HG03159 (cell line): ENCODE data around the gene PRKAR2B.
"Not testable (repeated sequence)": the region's sequence is repeated elsewhere in the genome, so short reads cannot be mapped to it uniquely, and the experiment has no call there.

ENCODE experiments used
- ATAC-seq: cut with Tn5 transposase; IDR thresholded peaks from one replicate; pipeline ENCODE4 v1.9.1; 2021; ENCODE audit warnings: mild to moderate bottlenecking, moderate library complexity; ENCODE audit not compliant: unreplicated experiment

PRKAR2B gene

DNA sequence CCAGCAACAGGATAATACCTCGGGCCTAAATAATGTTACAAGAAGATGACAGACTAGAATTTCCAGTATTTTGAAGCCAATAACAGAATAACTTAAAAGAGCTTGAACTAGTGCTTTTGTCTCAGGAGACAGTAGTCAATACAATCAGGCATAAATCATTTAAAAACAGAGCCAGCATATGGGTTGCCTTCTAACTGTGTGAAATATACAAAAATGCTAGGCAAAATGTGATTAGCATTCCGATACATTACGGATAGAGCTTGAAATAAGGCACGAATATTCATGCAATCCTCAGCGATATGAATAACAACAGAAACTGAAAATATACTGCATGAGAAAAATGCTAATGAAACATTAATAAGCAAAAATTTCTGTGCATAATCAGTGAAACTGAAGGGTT lies 18.3 kb upstream of the PRKAR2B start:
- ATAC-seq: no peak

GRCh38 chr7:107027208-107027607 lies 17.3 kb upstream of the PRKAR2B start:
- ATAC-seq: no peak

- ATAC-seq: no peak
Observed at GRCh38 chr7:107029061-107029763, 15.3 kb upstream of the PRKAR2B start.

DNA sequence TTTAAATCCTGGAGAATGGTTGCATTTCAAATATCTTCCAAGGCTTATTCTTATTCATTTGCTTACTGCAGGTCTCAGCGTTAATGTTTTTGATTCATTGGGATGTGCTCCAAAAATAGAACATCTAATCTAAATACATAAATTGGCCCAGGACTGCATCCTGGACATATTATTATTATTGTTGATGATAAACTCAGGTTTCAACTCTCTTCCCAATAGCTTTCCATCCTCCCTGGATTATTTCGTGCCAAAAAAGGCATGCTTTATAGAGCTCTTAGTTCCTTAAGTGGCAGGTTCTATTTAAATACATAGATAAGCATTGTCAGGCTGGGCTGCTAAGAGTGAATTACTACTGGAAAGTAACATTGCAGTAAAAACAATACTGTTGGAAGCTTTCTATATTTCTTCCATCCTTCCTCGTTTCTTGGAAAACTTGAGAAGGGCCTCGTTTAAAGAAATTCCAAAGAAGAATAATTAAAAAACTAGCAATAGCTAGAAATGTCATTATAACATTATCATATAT lies 14.7 kb upstream of the PRKAR2B start:
- ATAC-seq: no peak

GRCh38 chr7:107032050-107032449 lies 12.5 kb upstream of the PRKAR2B start:
- no peak for ATAC-seq

GRCh38 chr7:107032720-107033438 lies 11.6 kb upstream of the PRKAR2B start:
- no peak for ATAC-seq

- ATAC-seq: no peak
Observed at GRCh38 chr7:107034553-107034952, 10.0 kb upstream of the PRKAR2B start.

DNA sequence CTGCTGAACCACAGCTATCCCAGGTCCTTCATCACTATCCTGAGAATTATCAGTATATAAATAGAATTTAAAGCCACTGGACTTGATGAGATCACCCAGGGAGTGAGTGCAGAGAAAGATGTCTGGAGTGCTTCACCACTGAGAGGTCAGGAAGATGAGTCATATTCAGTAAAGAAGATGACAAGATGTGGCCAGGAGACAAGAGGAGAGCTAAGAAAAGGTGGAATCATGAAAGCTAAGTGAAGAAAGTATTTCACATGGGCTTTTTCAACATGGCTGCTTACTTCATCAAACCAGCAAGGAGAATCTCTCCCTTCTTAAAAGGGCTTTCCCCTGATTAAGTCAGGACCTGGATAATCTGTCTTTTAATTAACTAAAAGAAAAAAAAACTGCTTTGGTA lies 9.1 kb upstream of the PRKAR2B start:
- ATAC-seq: no peak

DNA sequence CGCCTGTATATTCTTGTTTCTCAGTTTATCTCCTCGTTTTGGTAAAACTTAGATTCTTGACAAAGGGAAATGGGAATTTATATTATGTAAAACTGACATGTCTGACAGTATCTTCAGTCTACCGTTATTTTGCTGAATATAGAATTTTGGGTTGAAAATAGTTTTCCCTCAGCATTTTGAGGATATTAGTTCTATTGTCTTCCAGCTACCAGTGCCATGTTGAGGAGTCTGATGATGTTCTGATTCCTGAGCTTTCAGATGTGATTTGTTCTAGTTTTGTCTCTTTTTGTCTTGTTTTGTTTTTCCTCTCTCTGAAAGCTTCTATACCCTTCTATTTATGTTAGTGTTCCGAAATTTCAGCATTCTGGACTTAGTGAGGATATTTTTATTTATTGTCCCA lies 8.0 kb upstream of the PRKAR2B start:
- ATAC-seq: no peak

GRCh38 chr7:107037717-107038603 lies 6.5 kb upstream of the PRKAR2B start:
- ATAC-seq: no peak

DNA sequence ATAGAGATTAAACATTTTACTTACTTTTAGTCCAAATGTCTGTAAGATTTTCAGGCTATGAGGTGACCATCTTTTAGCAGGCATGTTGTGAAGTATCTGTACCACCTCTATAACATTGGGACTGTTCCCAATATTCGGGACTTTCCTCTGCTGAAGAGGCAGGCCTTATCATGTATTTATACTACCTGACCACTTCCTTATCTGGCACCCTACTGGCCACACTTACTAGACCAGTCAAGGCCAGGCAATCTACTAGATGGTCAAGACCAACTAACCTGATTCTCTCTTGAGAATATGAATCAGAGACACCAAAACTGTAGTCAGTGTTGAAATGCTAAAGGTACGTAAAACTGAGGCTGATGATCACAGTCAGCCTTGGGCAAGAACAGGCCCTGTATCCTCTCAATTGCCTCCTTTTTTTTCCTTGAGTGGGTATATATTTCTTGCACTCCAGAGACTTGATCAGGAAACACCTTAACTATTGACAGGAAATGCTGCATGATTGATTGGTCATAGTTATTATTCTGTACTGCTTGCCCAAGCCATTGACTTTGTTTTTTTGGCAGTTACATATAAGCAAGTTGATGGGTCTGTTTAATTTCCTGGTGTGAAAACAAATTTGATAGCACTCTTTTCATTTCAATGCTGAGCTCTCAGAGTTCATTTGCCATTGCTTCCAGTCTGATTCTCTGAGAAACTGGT lies 5.2 kb upstream of the PRKAR2B start:
- no peak for ATAC-seq

DNA sequence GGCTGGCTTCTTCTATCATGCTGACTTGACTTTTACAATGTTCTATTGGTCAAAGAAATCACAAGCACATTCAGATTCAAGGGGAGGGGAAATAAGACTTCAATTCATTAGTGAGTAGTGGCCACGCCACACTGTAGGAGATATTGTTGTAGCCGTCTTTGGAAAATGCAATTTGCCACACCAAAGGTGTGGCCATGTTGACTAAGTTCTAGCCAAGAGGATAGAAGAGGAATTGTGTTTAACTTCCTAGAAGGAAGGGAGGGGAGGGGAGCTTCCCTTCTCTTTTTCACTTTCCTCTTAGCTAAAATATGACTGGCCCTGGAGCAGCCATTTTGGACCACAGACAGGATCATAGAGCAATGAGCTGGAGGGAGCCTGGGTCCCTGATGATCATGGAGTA lies 3.4 kb upstream of the PRKAR2B start:
- ATAC-seq: no peak

GRCh38 chr7:107041764-107042163 lies 2.7 kb upstream of the PRKAR2B start:
- ATAC-seq: not testable (repeated sequence)

- not testable (repeated sequence) for ATAC-seq
Observed at GRCh38 chr7:107042326-107042910, 2.1 kb upstream of the PRKAR2B start.

- no peak for ATAC-seq
Observed at GRCh38 chr7:107043491-107043890, 1.0 kb upstream of the PRKAR2B start.

GRCh38 chr7:107043921-107044346 lies 571 bp upstream of the PRKAR2B start:
- no peak for ATAC-seq

GRCh38 chr7:107045195-107045960 lies 873 bp downstream of the PRKAR2B start:
- ATAC-seq: peak; percentile 7

GRCh38 chr7:107045980-107046379 lies 1.5 kb downstream of the PRKAR2B start:
- ATAC-seq: no peak

DNA sequence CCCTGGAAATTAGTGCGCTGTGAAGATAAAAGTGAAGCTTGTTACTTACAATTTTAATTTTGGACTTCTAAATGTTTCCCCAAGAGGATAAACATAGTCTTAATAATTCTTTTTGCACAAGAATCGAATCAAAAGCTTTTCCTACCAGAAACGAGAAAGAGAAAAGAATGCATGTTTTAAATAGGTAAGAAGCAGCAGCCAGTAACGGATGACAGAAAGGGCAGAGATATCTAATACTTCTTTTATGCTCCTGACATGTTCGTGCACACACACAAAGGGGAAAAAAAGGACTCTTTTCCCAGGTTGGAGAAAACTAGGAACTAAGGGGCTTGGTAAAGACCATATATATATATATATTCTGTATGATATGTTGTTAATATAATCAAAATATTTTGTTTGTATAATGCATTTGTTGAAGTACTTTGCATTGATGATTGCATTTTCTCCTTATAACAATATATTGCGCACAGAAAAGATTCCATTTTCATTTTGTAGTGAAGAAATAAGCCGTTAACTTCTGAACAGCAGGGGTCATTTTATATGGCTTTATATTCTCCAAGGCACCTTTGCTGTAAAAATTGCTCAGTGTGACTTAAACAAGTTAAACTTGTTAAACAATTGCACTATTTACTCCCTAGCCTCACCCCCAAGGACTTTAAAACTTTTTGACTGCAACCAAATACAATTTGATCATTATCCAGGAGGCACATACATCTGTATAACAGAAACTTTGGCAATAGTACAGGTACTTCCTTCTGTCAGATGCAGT lies 2.2 kb downstream of the PRKAR2B start:
- ATAC-seq: no peak
